Right lobe of liver (tissue), 6 donors: ENCODE results near the gene PRG2. TPM values are rescaled to one million over a fixed set of nuclear protein-coding genes. Genes with fewer than 3 reads are reported as not detected.
A peak's percentile ranks its signal among the peaks of the same experiment; 100 is the strongest.

Source experiments
- ATAC-seq, 4 donors: fragments of 200-7000 bp; cut with Tn5 transposase; one replicate each; pipeline ENCODE4 v1.9.1; 2020; ENCODE audit warnings: mild to moderate bottlenecking in 4 of 4, moderate library complexity in 4 of 4
- DNase-seq, 3 donors: peaks; one replicate each; pipeline ENCODE4 v3.0.0-alpha.2; 2020
- H3K27ac ChIP-seq, 3 donors: fragments of 200-600 bp; one replicate each; pipeline ENCODE4 v1.8.0; 2022
- H3K27me3 ChIP-seq, 2 donors: fragments of 200-600 bp; one replicate each; pipeline ENCODE4 v1.8.0; 2022
- H3K36me3 ChIP-seq, 4 donors: fragments of 200-600 bp; sonication (generic) in 1 of 4; one replicate each; pipeline versions ENCODE4 v1.5.1 to v1.8.0; 2017 to 2022; ENCODE audit warnings: control low read depth in 1 of 4
- H3K4me1 ChIP-seq, 4 donors: fragments of 200-600 bp; sonication (generic) in 1 of 4; one replicate each; pipeline versions ENCODE4 v1.5.1 to v1.8.0; 2017 to 2022; ENCODE audit warnings: control low read depth in 1 of 4
- H3K4me3 ChIP-seq, 3 donors: fragments of 200-600 bp; one replicate each; pipeline ENCODE4 v1.8.0; 2022
- H3K9me3 ChIP-seq, 4 donors: fragments of 200-600 bp; sonication (generic) in 1 of 4; one replicate each; pipeline versions ENCODE4 v1.5.1 to v1.8.0; 2017 to 2022; ENCODE audit warnings: control low read depth in 1 of 4
- POLR2A ChIP-seq: fragments of 450-650 bp; IDR thresholded peaks from one replicate; pipeline ENCODE4 v1.6.1; 2017; ENCODE audit warnings: antibody characterized with exemption, mild to moderate bottlenecking
- WGBS: methylation state at CpG from one replicate; pipeline ENCODE4 v1.1.6; 2018; ENCODE audit warnings: low coverage, low lambda C conversion rate; ENCODE audit not compliant: insufficient coverage; ENCODE audit errors: missing lambda C conversion rate; 5-methylcytosine and 5-hydroxymethylcytosine counted together
- intact Hi-C, 2 donors: fragments of 100-400 bp; cut with DNase I; formaldehyde crosslinking; loops; one replicate each; pipeline versions ENCODE4 v1.11.2 to v1.14.1; 2022
- total RNA-seq, 6 experiments: library from RNA; depleted of rRNA in 2 of 6; stranded (reverse); fragments of >200 nt in 2 of 6; fragmentation: NEBNext Ultra II Directional in 3 of 6; extraction: Animal tissue kit (Norgen Biotek cat#: 25700) in 3 of 6; gene quantifications; one replicate each; pipeline versions ENCODE4 v1.1.0 to v1.2.4, GENCODE V29; 2016 to 2023
- TF ChIP-seq, protein P1 (sequence below), 4 donors: fragments of 200-600 bp in 3 of 4; fragments of 450-650 bp in 1 of 4; IDR thresholded peaks; one replicate each; pipeline versions ENCODE4 v1.5.1 to v1.8.0; 2016 to 2022; ENCODE audit warnings: antibody characterized with exemption in 4 of 4, mild to moderate bottlenecking in 2 of 4
- donor health status: DM: no; HTN: yes; CAD: no.
- donor health status: DM: no; HTN: no; CAD: no.
- donor health status: DM: no; HTN: no; CAD: no.
- donor health status: DM: no; HTN: yes; CAD: no.
- donor health status: DM: no; HTN: yes; CAD: no.

PRG2 gene
- total RNA-seq, 6 experiments from 2014 or later: 0.39 to 1.2 (median 0.86) TPM; not detected in 2

DNA sequence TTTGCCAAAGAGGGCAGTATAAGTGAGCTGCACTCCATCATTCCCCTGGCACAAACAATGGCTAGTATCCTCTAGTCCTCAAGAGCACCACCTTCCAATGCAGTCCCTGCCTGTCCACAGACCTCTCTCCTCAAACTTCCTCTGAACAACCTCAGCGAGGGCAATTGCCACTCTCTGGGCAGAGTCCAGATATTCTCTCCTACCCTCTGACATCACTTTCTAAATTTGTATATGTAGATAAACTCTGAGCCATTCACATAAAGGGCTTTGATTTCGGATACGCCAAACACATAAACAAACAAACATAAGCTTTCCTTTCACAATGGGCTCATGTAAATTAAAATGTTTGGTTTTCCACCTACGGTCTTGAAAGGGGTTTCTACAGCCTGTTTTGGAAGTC, 39.5 kb upstream of the PRG2 start:
- ATAC-seq (peak; percentile 12 to 24 (median 17)), DNase-seq (peak in 1 of 3 donors; percentile 49)
- no peaks in the 10 kb centered on the region for H3K9me3 ChIP-seq
- no peaks in the 10 kb centered on the region for H3K36me3 ChIP-seq
- intact Hi-C loops: no loop called here
- peak overlapping the region; percentile 59 to 99 (median 75) for H3K27ac ChIP-seq
- WGBS: 34% methylated on average over 4 of the region's 4 CpGs
- peaks cover 0 to 75% (median 28%) of the 10 kb centered on the region in 4 donors for H3K4me1 ChIP-seq
- H3K27me3 ChIP-seq: no peaks in the 10 kb centered on the region
- no peak overlapping the region for H3K4me3 ChIP-seq
- TF ChIP-seq POLR2A: peak; percentile 61
- TF ChIP-seq, protein P1, sequence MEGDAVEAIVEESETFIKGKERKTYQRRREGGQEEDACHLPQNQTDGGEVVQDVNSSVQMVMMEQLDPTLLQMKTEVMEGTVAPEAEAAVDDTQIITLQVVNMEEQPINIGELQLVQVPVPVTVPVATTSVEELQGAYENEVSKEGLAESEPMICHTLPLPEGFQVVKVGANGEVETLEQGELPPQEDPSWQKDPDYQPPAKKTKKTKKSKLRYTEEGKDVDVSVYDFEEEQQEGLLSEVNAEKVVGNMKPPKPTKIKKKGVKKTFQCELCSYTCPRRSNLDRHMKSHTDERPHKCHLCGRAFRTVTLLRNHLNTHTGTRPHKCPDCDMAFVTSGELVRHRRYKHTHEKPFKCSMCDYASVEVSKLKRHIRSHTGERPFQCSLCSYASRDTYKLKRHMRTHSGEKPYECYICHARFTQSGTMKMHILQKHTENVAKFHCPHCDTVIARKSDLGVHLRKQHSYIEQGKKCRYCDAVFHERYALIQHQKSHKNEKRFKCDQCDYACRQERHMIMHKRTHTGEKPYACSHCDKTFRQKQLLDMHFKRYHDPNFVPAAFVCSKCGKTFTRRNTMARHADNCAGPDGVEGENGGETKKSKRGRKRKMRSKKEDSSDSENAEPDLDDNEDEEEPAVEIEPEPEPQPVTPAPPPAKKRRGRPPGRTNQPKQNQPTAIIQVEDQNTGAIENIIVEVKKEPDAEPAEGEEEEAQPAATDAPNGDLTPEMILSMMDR (IDR thresholded peaks at IDR 0.05): no peak

DNA sequence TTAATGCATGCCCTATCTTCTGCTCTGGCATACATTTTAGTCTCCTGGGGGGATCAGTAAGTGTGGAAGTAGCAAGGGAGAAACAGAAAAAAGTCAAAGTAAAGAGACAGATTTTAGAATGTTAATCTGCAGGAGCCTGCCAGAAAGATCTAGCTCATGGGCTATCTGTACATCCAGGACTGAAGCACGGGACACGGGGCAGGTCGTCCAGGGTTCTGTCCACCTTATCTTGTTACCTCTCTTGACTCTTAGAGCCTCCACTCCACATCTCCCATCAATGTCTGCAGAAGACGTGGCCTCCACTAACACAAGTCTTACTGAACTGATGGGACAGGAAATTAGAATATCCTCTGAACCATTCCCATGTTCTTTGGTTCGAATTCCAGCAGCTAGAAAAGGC, 38.2 kb upstream of the PRG2 start:
- H3K27me3 ChIP-seq: no peaks in the 10 kb centered on the region
- intact Hi-C loops: no loop called here
- no peak for TF ChIP-seq POLR2A
- TF ChIP-seq, protein P1 (IDR thresholded peaks at IDR 0.05): no peak
- H3K9me3 ChIP-seq: no peaks in the 10 kb centered on the region
- H3K27ac ChIP-seq: peak overlapping the region; percentile 55 to 99 (median 98)
- 28% methylated on average over 2 of the region's 5 CpGs for WGBS
- ATAC-seq: no peak
- no peak for DNase-seq
- peaks cover 0 to 5% (median 1%) of the 10 kb centered on the region in 4 donors for H3K36me3 ChIP-seq
- peaks cover 0 to 77% (median 30%) of the 10 kb centered on the region in 4 donors for H3K4me1 ChIP-seq
- no peak overlapping the region for H3K4me3 ChIP-seq

DNA sequence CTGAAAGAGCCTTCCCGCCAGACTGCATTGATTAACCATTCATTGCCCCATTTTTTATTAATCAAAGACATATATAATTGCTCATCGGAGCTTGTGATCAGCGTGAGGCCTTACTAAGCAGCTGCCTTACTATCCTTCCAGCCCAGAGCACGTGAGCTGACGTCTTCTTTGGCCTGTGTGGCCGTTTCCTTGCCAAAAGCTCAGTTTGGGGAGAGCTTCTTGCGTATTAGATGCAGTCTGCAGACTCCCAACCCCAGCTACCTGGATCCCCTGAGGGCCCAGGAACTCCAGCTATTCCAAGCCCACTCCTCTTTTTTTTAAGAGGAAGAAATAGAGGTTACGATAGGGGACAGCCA, 37.3 kb upstream of the PRG2 start:
- Histone ChIP-seq H3K4me1 (peaks cover 0 to 82% (median 30%) of the 10 kb centered on the region in 4 donors), H3K9me3 (no peaks in the 10 kb centered on the region), H3K4me3 (peak overlapping the region in 1 of 3 donors; percentile 66), H3K27me3 (no peaks in the 10 kb centered on the region), H3K27ac (peak overlapping the region; percentile 98 to 99 (median 99)), H3K36me3 (peaks cover 0 to 14% (median 5%) of the 10 kb centered on the region in 4 donors)
- TF ChIP-seq, protein P1 (IDR thresholded peaks at IDR 0.05): no peak
- no peak for TF ChIP-seq POLR2A
- ATAC-seq (peak in 3 of 4 donors; percentile 0 to 7 (median 1)), DNase-seq (peak; percentile 54 to 75 (median 75))
- 25% methylated on average over 6 of the region's 8 CpGs for WGBS
- intact Hi-C loops: no loop called here

DNA sequence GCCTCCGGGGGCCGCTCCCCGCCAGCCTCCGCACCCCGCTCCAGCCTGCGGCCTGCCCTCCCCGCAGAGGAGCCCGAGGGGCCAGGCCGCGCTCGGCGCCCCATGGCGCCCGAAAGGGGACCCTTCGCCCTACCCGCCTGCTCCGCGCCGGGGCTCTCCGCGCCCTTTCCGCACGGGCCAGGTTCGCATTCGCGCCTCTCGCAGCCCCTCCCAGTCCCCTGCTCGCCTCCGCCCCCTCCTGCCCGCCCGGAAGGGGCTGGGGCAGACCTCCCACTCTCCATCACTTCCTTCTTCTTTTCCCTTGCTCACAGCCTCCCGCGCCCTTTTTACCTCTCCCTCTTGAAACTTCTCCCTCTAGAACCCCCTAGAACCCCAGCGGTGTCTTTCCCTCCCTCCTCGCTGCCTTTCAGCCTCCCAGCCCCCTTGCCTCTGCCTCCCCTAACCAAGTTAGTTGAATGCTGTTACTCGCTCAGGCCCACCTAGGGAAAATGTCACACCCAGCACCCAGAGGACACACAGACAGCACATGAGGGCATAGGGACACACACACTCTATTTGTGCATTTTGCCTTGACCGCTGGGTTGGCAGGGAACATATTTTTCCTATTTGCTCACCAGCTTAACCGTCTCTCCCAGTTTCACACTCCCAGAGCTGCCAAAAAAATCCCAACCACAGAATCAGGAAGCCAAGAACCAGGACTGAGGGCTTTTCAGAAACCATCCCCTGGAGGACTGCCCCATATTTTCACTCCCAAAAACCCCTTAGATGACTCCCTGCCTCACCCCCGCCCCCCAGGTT, 36.7 kb upstream of the PRG2 start, which contains the start of gene SLC43A3:
SLC43A3 (minus strand) TSS at position 193 of the 798 bp plus-strand sequence. CDS start 949 bp downstream, outside the sequence.
- Histone ChIP-seq H3K4me1 (peaks cover 0 to 82% (median 30%) of the 10 kb centered on the region in 4 donors), H3K4me3 (peak within 1 kb of the TSS; percentile 66 to 70 (median 67)), H3K9me3 (no peaks in the 10 kb centered on the region), H3K27me3 (no peaks in the 10 kb centered on the region), H3K27ac (peak within 1 kb of the TSS; percentile 98 to 99 (median 99)), H3K36me3 (peaks cover 0 to 14% (median 7%) of the 10 kb centered on the region in 4 donors)
- TF ChIP-seq, protein P1 (IDR thresholded peaks at IDR 0.05): peak in 1 of 4 donors; percentile 4
- TF ChIP-seq POLR2A: peak; percentile 78
- ATAC-seq (peak; percentile 58 to 77 (median 68)), DNase-seq (peak; percentile 87 to 89 (median 89))
- intact Hi-C loops: no loop called here
- 3% methylated on average over 16 of the region's 39 CpGs for WGBS
